GM21576 (cell line): ENCODE data around the gene PLD3.

Experiments used
- ATAC-seq: cut with Tn5 transposase; IDR thresholded peaks from one replicate; pipeline ENCODE4 v1.9.1; 2021; ENCODE audit warnings: mild to moderate bottlenecking, moderate library complexity; ENCODE audit not compliant: unreplicated experiment

The PLD3 gene

GRCh38 chr19:40411958-40412499, 63.5 kb downstream of the PLD3 start:
- ATAC-seq = no peak

- ATAC-seq = no peak
These were observed 64.4 kb downstream of the PLD3 start for GRCh38 chr19:40412866-40413265.

GRCh38 chr19:40413291-40413845, 64.9 kb downstream of the PLD3 start, which contains the start of gene PRX:
Gene PRX (minus strand): TSS chr19:40413378. CDS start chr19:40407932, 5,446 bp downstream.
- no peak for ATAC-seq

GRCh38 chr19:40414542-40415535, 66.3 kb downstream of the PLD3 start:
- ATAC-seq = no peak

GRCh38 chr19:40415768-40416167, 67.3 kb downstream of the PLD3 start:
- no peak for ATAC-seq

- no peak for ATAC-seq
These were observed 68.6 kb downstream of the PLD3 start for GRCh38 chr19:40416918-40417642.

GRCh38 chr19:40417643-40417981, 69.1 kb downstream of the PLD3 start:
- no peak for ATAC-seq

- no peak for ATAC-seq
These were observed 69.5 kb downstream of the PLD3 start for GRCh38 chr19:40418040-40418439.

GRCh38 chr19:40419066-40419612, 70.6 kb downstream of the PLD3 start:
- no peak for ATAC-seq

GRCh38 chr19:40419780-40420179, 71.3 kb downstream of the PLD3 start:
- ATAC-seq = no peak

GRCh38 chr19:40420451-40420765, 71.9 kb downstream of the PLD3 start:
- ATAC-seq = no peak

GRCh38 chr19:40420766-40421765, 72.6 kb downstream of the PLD3 start:
- ATAC-seq = peak; percentile 28

GRCh38 chr19:40421993-40422747, 73.7 kb downstream of the PLD3 start:
- ATAC-seq = no peak

- no peak for ATAC-seq
These were observed 74.5 kb downstream of the PLD3 start for GRCh38 chr19:40422748-40423566.

- ATAC-seq = no peak
These were observed 75.4 kb downstream of the PLD3 start for GRCh38 chr19:40423938-40424337.

- no peak for ATAC-seq
These were observed 76.3 kb downstream of the PLD3 start for GRCh38 chr19:40424637-40425449.

GRCh38 chr19:40425450-40426287, 77.2 kb downstream of the PLD3 start, which contains the start of gene SERTAD1:
Gene SERTAD1 (minus strand): TSS chr19:40425992. CDS start chr19:40423546, 2,446 bp downstream.
- ATAC-seq = peak; percentile 78
